Daoy (cell line): ENCODE results near the gene SOX12. TPM values are rescaled to one million over a fixed set of nuclear protein-coding genes. Genes with fewer than 3 reads are reported as not detected.

Source experiments
- DNase-seq: peaks from one replicate; pipeline ENCODE4 v3.0.0-alpha.2; 2015; ENCODE audit warnings: low read depth
- total RNA-seq: library from RNA; depleted of rRNA; stranded (reverse); fragments of >200 nt; shearing (Covaris generic); gene quantifications from 2 replicates; pipeline ENCODE4 v1.2.3, GENCODE V29; 2014

The SOX12 gene
- total RNA-seq, 1 experiment from 2014 or later: 1.1 TPM

GRCh38 chr20:301886-302848, 23.2 kb upstream of the SOX12 start:
- DNase-seq: no peak

GRCh38 chr20:305745-306144, 19.6 kb upstream of the SOX12 start:
- DNase-seq: no peak

GRCh38 chr20:308427-309038, 16.8 kb upstream of the SOX12 start:
- DNase-seq: no peak

GRCh38 chr20:309306-309840, 16.0 kb upstream of the SOX12 start:
- DNase-seq: peak; percentile 13

- DNase-seq: peak; percentile 95
Observed at GRCh38 chr20:309841-310644, 15.3 kb upstream of the SOX12 start.

GRCh38 chr20:310645-311044, 14.7 kb upstream of the SOX12 start:
- DNase-seq: no peak

- no peak for DNase-seq
Observed at GRCh38 chr20:311609-312008, 13.7 kb upstream of the SOX12 start.

GRCh38 chr20:312067-312466, 13.3 kb upstream of the SOX12 start:
- DNase-seq: no peak

- DNase-seq: no peak
Observed at GRCh38 chr20:312866-313265, 12.5 kb upstream of the SOX12 start.

- no peak for DNase-seq
Observed at GRCh38 chr20:313402-313801, 11.9 kb upstream of the SOX12 start.

- DNase-seq: peak; percentile 23
Observed at GRCh38 chr20:313948-314347, 11.4 kb upstream of the SOX12 start.

- no peak for DNase-seq
Observed at GRCh38 chr20:316316-317068, 8.9 kb upstream of the SOX12 start.

- DNase-seq: peak; percentile 93
Observed at GRCh38 chr20:324177-325044, 941 bp upstream of the SOX12 start.

- DNase-seq: peak; percentile 76
Observed at GRCh38 chr20:325889-326644, 715 bp downstream of the SOX12 start.

GRCh38 chr20:326645-327185, 1.4 kb downstream of the SOX12 start:
- DNase-seq: peak; percentile 49

GRCh38 chr20:327186-328026, 2.1 kb downstream of the SOX12 start:
- peak; percentile 89 for DNase-seq

- DNase-seq: no peak
Observed at GRCh38 chr20:328027-328974, 2.9 kb downstream of the SOX12 start.
